GM12801 (cell line): Measurements from ENCODE around the gene PTPRA.

ENCODE experiments used
- CTCF ChIP-seq: IDR thresholded peaks from one replicate; pipeline ENCODE4 v1.5.1; 2011; ENCODE audit warnings: control low read depth; ENCODE audit not compliant: insufficient read length; ENCODE audit errors: extremely low read depth

The PTPRA gene

GRCh38 chr20:2984956-2985661, 111.8 kb downstream of the PTPRA start:
- no peak for TF ChIP-seq CTCF

- TF ChIP-seq CTCF = no peak
Measured at GRCh38 chr20:2986466-2986865, 113.2 kb downstream of the PTPRA start.

GRCh38 chr20:2987861-2988260, 114.6 kb downstream of the PTPRA start:
- TF ChIP-seq CTCF = no peak

- TF ChIP-seq CTCF = no peak
Measured at GRCh38 chr20:2991532-2991931, 118.3 kb downstream of the PTPRA start.

GRCh38 chr20:2993250-2993649, 120.0 kb downstream of the PTPRA start:
- no peak for TF ChIP-seq CTCF

GRCh38 chr20:2995796-2996195, 122.5 kb downstream of the PTPRA start:
- no peak for TF ChIP-seq CTCF

- no peak for TF ChIP-seq CTCF
Measured at GRCh38 chr20:2998728-2999127, 125.4 kb downstream of the PTPRA start.
